Measurements from ENCODE around the gene KIRREL3.

DNA sequence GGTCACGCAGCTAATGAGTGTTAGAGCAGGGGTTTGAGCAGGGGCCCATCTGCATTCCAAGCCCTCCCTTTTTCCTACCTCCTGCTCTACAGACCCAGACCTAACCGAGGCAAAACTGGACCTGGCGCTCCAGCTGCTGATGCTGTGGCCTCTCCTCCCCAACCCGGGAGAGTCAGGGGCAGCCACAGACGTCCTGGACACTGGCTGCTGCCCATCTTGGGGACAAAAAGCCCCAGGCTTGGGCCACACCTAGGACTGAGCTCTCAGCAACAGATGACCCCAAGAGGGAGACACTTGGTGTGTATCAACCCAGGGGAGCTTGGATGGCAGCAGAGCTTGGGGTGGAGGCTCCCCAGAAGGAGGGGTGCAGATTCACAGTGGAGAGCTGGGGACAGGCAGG is 472.5 kb downstream of the KIRREL3 start:
- TF ChIP-seq, protein P1, sequence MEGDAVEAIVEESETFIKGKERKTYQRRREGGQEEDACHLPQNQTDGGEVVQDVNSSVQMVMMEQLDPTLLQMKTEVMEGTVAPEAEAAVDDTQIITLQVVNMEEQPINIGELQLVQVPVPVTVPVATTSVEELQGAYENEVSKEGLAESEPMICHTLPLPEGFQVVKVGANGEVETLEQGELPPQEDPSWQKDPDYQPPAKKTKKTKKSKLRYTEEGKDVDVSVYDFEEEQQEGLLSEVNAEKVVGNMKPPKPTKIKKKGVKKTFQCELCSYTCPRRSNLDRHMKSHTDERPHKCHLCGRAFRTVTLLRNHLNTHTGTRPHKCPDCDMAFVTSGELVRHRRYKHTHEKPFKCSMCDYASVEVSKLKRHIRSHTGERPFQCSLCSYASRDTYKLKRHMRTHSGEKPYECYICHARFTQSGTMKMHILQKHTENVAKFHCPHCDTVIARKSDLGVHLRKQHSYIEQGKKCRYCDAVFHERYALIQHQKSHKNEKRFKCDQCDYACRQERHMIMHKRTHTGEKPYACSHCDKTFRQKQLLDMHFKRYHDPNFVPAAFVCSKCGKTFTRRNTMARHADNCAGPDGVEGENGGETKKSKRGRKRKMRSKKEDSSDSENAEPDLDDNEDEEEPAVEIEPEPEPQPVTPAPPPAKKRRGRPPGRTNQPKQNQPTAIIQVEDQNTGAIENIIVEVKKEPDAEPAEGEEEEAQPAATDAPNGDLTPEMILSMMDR (IDR thresholded peaks at IDR 0.05): no peak
- TF ChIP-seq POLR2A (IDR thresholded peaks at IDR 0.05): no peak

All from ovary (tissue), 3 donors.